Measurements from ENCODE around the gene RBM45.
"Not testable (repeated sequence)": the region's sequence is repeated elsewhere in the genome, so short reads cannot be mapped to it uniquely, and the experiment has no call there.

RBM45 gene

GRCh38 chr2:178108176-178108575, 4.1 kb upstream of the RBM45 start:
- no peak for DNase-seq

- peak; percentile 17 for DNase-seq
These were observed 2.4 kb upstream of the RBM45 start for GRCh38 chr2:178109813-178110212.

GRCh38 chr2:178110681-178111080, 1.6 kb upstream of the RBM45 start:
- no peak for DNase-seq

GRCh38 chr2:178111743-178112142, 494 bp upstream of the RBM45 start:
- no peak for DNase-seq

- DNase-seq: no peak
These were observed 2.2 kb downstream of the RBM45 start for GRCh38 chr2:178114462-178114861.

- DNase-seq: no peak
These were observed 3.0 kb downstream of the RBM45 start for GRCh38 chr2:178115271-178115670.

- DNase-seq: no peak
These were observed 5.5 kb downstream of the RBM45 start for GRCh38 chr2:178117725-178118124.

- DNase-seq: no peak
These were observed 7.1 kb downstream of the RBM45 start for GRCh38 chr2:178119179-178119922.

- DNase-seq: no peak
These were observed 10.9 kb downstream of the RBM45 start for GRCh38 chr2:178123163-178123562.

GRCh38 chr2:178125125-178125524, 12.9 kb downstream of the RBM45 start:
- no peak for DNase-seq

GRCh38 chr2:178125862-178126261, 13.6 kb downstream of the RBM45 start:
- DNase-seq: no peak

GRCh38 chr2:178128836-178129630, 16.8 kb downstream of the RBM45 start:
- no peak for DNase-seq

GRCh38 chr2:178136321-178137025, 24.2 kb downstream of the RBM45 start:
- DNase-seq: no peak

GRCh38 chr2:178142274-178143065, 30.2 kb downstream of the RBM45 start:
- no peak for DNase-seq

GRCh38 chr2:178143481-178143880, 31.2 kb downstream of the RBM45 start:
- no peak for DNase-seq

- peak; percentile 41 for DNase-seq
These were observed 39.8 kb downstream of the RBM45 start for GRCh38 chr2:178152033-178152432.

- no peak for DNase-seq
These were observed 40.3 kb downstream of the RBM45 start for GRCh38 chr2:178152542-178152941.

GRCh38 chr2:178152977-178153376, 40.7 kb downstream of the RBM45 start:
- DNase-seq: no peak

- DNase-seq: not testable (repeated sequence)
These were observed 41.6 kb downstream of the RBM45 start for GRCh38 chr2:178153878-178154277.

GRCh38 chr2:178155524-178155923, 43.3 kb downstream of the RBM45 start:
- no peak for DNase-seq

GRCh38 chr2:178157574-178157973, 45.3 kb downstream of the RBM45 start:
- no peak for DNase-seq

- no peak for DNase-seq
These were observed 47.7 kb downstream of the RBM45 start for GRCh38 chr2:178159966-178160365.

- DNase-seq: no peak
These were observed 48.4 kb downstream of the RBM45 start for GRCh38 chr2:178160601-178161000.

Data from NCI-H2029 treated with DMSO at 0.1 percent for 48 hours (cell line).